ENCODE results near the gene RXRA. TPM values are rescaled to one million over a fixed set of nuclear protein-coding genes. Genes with fewer than 3 reads are reported as not detected.

Gene RXRA
- total and polyA plus RNA-seq, 10 of the 15 experiments (the other 5 are each of a cell fraction or from before 2014, with no cell fraction given): 0.89 to 36.8 (median 11.1) TPM

DNA sequence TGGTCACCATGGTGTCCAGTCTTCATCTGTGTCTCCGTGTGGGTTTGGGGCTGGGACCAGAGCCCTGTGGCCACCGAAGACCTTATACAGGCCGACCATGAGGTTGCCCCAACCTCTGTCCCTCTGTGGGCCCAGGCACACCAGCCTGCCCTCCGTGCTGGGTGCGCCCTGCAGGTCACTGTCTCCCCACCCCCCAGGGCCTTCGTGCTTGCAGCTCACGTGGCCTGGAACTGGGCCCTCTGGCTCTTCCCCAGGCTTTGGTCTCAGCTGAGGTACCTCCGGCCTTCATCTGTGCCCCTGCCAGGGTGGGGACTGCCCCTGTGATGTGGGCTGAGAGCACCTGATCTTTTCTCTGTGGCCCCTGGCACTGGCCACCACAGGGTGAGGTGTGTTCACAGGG, 92.1 kb downstream of the RXRA start:
- no peaks in the 10 kb centered on the region for H3K4me1 ChIP-seq (ENCODE audit: control insufficient read depth, insufficient read depth, low read length)
- H3K9ac ChIP-seq (ENCODE audit: control insufficient read depth, insufficient read depth, low read length): no peak overlapping the region
- no peak for DNase-seq (ENCODE audit: low read depth, low spot score)
- H3K36me3 ChIP-seq (ENCODE audit: control insufficient read depth in 2 of 2, insufficient read depth in 2 of 2, low read length in 1 of 2): peaks cover 2 to 15% of the 10 kb centered on the region in 2 experiments; a peak in 3 of 4 replicates
- no peaks in the 10 kb centered on the region for H3K9me3 ChIP-seq (replicated peaks; ENCODE audit: control insufficient read depth, insufficient read depth, low read length)
- in situ Hi-C loops (cut with MboI) (no loop called here), intact Hi-C loops (cut with micrococcal nuclease; ENCODE audit: unreplicated experiment) (no loop called here)
- no peaks in the 10 kb centered on the region for H3K79me2 ChIP-seq (ENCODE audit: control insufficient read depth, insufficient read depth, low read length)
- no peak overlapping the region for H3K4me2 ChIP-seq (ENCODE audit: control insufficient read depth, insufficient read depth)
- no TSS peak for BruUV-seq (replicated peaks)
- no peak for FAIRE-seq
- SMC1A ChIA-PET (ENCODE audit: uncharacterized antibody, unreplicated experiment): interaction anchor here (0.6 kb wide), 1 partner anchor 27 kb away, joined by 3 read pairs; no protein-coding TSS in a partner anchor
- no peak overlapping the region for H3K4me3 ChIP-seq
- no peak overlapping the region for H3K27ac ChIP-seq (ENCODE audit: control insufficient read depth, insufficient read depth)
- H2AFZ ChIP-seq (ENCODE audit: control insufficient read depth, low read depth, low read length): no peak overlapping the region
- TF ChIP-seq POLR2AphosphoS5 (IDR thresholded peaks at IDR 0.05; ENCODE audit: low read length): no peak
- no peak for TF ChIP-seq PAX5 (IDR thresholded peaks at IDR 0.05; ENCODE audit: borderline replicate concordance, low read depth, low read length)
- no peak for TF ChIP-seq MXI1 (IDR thresholded peaks at IDR 0.05; ENCODE audit: low read depth, low read length)
- TF ChIP-seq HDAC2 (IDR thresholded peaks at IDR 0.05): no peak
- no peak for TF ChIP-seq CREM (IDR thresholded peaks at IDR 0.05; ENCODE audit: low read depth)
- TF ChIP-seq, protein P1, sequence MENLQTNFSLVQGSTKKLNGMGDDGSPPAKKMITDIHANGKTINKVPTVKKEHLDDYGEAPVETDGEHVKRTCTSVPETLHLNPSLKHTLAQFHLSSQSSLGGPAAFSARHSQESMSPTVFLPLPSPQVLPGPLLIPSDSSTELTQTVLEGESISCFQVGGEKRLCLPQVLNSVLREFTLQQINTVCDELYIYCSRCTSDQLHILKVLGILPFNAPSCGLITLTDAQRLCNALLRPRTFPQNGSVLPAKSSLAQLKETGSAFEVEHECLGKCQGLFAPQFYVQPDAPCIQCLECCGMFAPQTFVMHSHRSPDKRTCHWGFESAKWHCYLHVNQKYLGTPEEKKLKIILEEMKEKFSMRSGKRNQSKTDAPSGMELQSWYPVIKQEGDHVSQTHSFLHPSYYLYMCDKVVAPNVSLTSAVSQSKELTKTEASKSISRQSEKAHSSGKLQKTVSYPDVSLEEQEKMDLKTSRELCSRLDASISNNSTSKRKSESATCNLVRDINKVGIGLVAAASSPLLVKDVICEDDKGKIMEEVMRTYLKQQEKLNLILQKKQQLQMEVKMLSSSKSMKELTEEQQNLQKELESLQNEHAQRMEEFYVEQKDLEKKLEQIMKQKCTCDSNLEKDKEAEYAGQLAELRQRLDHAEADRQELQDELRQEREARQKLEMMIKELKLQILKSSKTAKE (IDR thresholded peaks at IDR 0.05; ENCODE audit: low read depth, poor library complexity, severe bottlenecking): no peak
- TF ChIP-seq CREB1 (IDR thresholded peaks at IDR 0.05; ENCODE audit: low read depth): no peak
- no peak for TF ChIP-seq ZNF274 (IDR thresholded peaks at IDR 0.05; ENCODE audit: insufficient read depth, insufficient read length)
- no peak for TF ChIP-seq RELA (IDR thresholded peaks at IDR 0.05; ENCODE audit: borderline replicate concordance, partially characterized antibody)
- no peak for TF ChIP-seq HCFC1 (IDR thresholded peaks at IDR 0.05; ENCODE audit: low read length)
- no peak for TF ChIP-seq WRNIP1 (IDR thresholded peaks at IDR 0.05; ENCODE audit: borderline replicate concordance, low read depth, low read length)
- TF ChIP-seq BMI1 (IDR thresholded peaks at IDR 0.05; ENCODE audit: borderline replicate concordance): no peak
- no peak for TF ChIP-seq HDAC6 (IDR thresholded peaks at IDR 0.05; ENCODE audit: unreplicated experiment)
- TF ChIP-seq BCL11A (IDR thresholded peaks at IDR 0.05; ENCODE audit: low read depth, low read length): no peak
- no peak for TF ChIP-seq CBFB (IDR thresholded peaks at IDR 0.05; ENCODE audit: low read depth)
- no peak for TF ChIP-seq MTA3 (IDR thresholded peaks at IDR 0.05; ENCODE audit: borderline replicate concordance, low read length)
- TF ChIP-seq NR2C2 (IDR thresholded peaks at IDR 0.05; ENCODE audit: borderline replicate concordance, control insufficient read depth, insufficient read length, low read depth): no peak
- H3K27me3 ChIP-seq (replicated peaks in 1 of 2; ENCODE audit: control insufficient read depth in 2 of 2, insufficient read depth in 2 of 2, low read length in 1 of 2): no peaks in the 10 kb centered on the region
- POLR2A ChIA-PET: no interaction called here
- RAD21 ChIA-PET (ENCODE audit: unreplicated experiment): no interaction called here
- 87% methylated on average over 8 of the region's 8 CpGs for WGBS (ENCODE audit: insufficient coverage, insufficient replicate concordance, low lambda C conversion rate, missing lambda C conversion rate)
- CTCF ChIA-PET: no interaction called here
- no peak for ATAC-seq
- H4K20me1 ChIP-seq (ENCODE audit: control insufficient read depth, insufficient read depth): no peaks in the 10 kb centered on the region

Data from GM12878 (cell line).